ENCODE results near the gene KIR3DL1.
"Not testable (repeated sequence)": the region's sequence is repeated elsewhere in the genome, so short reads cannot be mapped to it uniquely, and the experiment has no call there.

KIR3DL1 gene

DNA sequence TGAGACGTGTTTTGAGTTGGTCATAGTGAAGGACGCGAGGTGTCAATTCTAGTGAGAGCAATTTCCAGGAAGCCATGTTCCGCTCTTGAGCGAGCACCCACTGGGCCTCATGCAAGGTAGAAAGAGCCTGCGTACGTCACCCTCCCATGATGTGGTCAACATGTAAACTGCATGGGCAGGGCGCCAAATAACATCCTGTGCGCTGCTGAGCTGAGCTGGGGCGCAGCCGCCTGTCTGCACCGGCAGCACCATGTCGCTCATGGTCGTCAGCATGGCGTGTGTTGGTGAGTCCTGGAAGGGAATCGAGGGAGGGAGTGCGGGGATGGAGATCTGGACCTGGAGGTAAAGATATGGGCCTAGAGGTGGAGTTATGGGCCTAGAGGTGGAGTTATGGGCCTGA is at the start of gene KIR3DL1:
Gene KIR3DL1, plus strand, starts transcription at position 218 of the 400 bp plus-strand sequence.
- DNase-seq = not testable (repeated sequence)

DNA sequence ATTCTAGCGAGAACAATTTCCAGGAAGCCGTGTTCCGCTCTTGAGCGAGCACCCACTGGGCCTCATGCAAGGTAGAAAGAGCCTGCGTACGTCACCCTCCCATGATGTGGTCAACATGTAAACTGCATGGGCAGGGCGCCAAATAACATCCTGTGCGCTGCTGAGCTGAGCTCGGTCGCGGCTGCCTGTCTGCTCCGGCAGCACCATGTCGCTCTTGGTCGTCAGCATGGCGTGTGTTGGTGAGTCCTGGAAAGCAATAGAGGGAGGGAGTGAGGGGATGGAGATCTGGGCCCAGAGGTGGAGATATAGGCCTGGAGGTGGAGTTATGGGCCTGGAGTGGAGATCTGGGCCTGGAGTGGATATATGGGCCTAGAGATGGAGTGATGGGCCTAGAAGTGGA is 46.6 kb upstream of the KIR3DL1 start, which contains the start of gene KIR2DL1:
Gene KIR2DL1, plus strand, starts transcription at position 148 of the 400 bp plus-strand sequence. Its CDS starts 58 bp downstream, at position 206.
- not testable (repeated sequence) for DNase-seq

DNA sequence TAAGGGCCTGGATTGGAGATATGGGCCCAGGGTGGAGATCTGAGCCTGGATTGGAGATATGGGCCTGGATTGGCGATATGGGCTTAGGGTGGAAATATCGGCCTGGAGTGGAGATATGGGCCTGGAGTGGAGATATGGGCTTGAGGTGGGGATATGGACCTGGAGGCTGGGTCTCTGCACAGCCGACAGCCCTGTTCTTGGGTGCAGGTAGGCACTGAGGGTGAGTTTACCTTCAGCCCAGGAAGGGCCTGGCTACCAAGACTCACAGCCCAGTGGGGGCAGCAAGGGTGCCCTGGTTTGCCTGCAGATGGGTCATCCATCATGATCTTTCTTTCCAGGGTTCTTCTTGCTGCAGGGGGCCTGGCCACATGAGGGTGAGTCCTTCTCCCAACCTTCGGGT is 45.8 kb upstream of the KIR3DL1 start:
- not testable (repeated sequence) for DNase-seq

DNA sequence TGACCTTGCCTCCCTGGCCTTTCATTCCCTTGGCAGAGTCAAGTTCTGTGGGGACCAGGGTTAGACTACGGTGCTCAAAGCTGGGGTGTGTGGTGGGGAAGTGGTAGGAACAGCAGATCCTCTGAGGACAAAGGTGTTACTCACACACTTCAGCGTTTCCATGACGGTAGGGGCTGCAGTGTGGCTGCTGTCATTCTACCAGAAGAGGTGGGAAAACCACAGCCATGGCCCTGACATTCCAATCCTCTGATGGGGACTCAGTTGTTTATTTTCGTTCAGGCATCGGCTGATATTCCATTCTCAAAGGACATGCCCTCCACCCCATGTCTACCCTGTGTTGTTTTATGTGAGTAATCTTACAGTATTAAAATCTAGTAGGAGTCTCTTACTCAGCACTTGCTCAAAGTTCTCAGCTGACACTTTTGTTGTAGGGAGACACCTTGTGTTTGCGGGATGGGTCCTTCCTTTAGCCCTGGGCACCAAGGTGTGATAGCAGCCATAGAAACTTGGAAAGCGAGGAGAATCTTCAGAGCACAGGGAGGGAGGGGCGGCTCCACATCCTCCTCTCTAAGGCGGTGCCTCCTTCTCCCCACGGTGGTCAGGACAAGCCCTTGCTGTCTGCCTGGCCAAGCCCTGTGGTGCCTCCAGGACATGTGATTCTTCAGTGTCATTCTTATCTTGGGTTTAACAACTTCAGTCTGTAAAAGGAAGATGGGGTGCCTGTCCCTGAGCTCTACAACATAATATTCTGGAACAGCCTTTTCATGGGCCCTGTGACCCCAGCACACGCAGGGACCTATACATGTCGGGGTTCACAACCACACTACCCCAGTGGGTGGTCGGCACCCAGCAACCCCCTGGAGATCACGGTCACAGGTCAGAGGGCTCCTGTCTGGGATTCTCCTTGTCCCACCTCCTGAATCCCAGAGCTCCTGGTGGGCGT is 45.0 kb upstream of the KIR3DL1 start:
- DNase-seq = not testable (repeated sequence)

DNA sequence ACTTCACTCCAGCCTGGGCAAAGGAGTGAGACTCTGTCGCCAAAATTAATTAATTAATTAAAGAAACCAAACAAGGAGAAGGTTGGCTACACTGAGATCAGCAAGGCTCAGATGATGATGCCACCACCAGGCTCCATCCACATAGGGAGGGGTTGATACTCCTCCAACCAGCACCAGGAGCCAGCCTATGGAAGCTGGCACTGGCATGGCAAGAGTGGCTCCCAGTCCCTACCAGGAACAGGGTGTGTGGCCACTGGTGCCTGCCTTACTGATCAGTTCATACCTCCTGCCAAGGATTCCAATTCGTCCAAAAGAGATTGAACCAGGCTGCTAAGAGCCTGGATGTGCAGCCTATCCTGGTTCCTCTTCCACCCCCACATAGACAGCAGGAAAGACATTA is 43.6 kb upstream of the KIR3DL1 start:
- DNase-seq = not testable (repeated sequence)

DNA sequence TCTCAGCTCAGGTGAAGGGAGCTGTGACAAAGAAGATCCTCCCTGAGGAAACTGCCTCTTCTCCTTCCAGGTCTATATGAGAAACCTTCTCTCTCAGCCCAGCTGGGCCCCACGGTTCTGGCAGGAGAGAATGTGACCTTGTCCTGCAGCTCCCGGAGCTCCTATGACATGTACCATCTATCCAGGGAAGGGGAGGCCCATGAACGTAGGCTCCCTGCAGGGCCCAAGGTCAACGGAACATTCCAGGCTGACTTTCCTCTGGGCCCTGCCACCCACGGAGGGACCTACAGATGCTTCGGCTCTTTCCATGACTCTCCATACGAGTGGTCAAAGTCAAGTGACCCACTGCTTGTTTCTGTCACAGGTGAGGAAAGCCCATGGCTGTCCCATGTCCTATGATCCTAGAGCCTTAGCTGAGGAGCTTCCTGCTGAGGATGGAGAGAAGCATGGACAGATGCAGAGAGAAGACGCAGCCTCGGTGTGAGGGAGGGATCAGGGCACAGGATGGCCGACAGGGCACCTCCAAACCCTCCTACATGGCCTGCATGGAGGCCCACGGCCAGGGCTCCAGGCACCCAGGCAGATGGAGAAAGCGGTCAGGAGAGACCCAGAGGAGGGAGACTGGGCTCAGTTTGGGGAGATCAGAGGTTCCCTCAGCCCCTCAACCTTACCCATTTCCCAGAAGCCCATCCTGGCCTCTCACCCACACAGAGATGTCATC is 41.0 kb upstream of the KIR3DL1 start:
- DNase-seq = not testable (repeated sequence)

DNA sequence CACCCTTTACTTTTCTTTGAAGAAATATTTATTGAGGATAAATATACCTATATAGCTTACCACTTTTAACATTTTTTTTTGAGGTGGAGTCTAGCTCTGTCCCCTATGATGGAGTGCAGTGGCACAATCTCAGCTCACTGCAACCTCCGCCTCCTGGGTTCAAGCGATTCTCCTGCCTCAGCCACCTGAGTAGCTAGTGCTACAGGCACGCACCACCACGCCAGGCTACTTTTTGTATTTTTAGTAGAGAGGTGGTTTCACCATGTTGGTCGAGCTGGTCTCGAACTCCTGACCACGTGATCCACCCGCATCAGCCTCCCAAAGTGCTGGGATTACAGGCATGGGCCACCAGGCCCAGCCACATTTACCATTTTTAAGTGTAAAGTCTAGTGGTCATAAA is 40.4 kb upstream of the KIR3DL1 start:
- DNase-seq = not testable (repeated sequence)

DNA sequence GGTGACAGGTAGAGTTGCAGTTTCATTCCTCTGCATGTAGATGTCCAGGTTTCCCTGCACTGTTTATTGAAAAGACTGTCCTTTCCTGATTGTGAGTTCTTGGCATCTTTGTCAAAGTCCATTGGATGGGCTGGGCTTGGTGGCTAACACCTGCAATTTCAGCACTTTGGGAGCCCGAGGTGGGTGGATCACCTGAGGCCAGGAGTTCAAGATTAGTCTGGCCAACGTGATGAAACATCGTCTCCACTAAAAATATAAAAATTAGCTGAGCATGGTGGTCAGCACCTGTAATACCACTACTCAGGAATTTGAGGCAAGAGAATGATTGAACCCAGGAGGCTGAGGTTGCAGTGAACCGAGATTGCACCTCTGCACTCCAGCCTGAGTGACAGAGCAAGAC is 38.4 kb upstream of the KIR3DL1 start:
- DNase-seq = not testable (repeated sequence)

GRCh38 chr19:54778896-54779295 is 37.4 kb upstream of the KIR3DL1 start:
- not testable (repeated sequence) for DNase-seq

- DNase-seq = not testable (repeated sequence)
These were observed 33.4 kb upstream of the KIR3DL1 start for GRCh38 chr19:54782916-54783315.

DNA sequence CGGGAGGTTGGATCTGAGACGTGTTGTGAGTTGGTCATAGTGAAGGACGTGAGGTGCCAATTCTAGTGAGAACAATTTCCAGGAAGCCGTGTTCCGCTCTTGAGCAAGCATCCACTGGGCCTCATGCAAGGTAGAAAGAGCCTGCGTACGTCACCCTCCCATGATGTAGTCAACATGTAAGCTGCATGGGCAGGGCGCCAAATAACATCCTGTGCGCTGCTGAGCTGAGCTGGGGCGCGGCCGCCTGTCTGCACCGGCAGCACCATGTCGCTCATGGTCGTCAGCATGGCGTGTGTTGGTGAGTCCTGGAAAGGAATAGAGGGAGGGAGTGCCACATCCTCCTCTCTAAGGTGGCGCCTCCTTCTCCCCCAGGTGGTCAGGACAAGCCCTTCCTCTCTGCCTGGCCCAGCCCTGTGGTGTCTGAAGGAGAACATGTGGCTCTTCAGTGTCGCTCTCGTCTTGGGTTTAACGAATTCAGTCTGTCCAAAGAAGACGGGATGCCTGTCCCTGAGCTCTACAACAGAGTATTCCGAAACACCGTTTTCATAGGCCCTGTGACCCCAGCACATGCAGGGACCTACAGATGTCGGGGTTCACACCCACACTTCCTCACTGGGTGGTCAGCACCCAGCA is 30.1 kb upstream of the KIR3DL1 start:
- not testable (repeated sequence) for DNase-seq

GRCh38 chr19:54788154-54788553 is 28.1 kb upstream of the KIR3DL1 start:
- not testable (repeated sequence) for DNase-seq

DNA sequence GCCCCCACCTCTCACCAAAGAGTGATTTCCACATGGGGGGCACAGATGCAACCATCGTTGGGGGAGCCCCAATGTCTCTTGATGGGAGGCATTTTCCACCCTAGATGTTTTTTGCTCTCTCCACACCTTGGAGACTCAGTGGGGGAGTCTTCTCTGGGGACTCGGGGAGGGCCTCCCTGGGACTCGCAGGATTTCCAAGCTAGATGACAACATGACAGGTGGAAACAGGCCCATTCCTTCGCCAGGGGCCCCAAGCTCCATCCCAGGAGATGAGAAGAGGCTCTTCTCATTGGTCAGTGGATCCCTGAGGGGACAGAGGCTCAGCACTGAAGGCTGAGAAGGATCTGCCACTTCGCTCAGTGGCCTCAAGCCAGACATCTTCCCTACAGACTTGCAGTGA is 25.6 kb upstream of the KIR3DL1 start:
- DNase-seq = no peak

DNA sequence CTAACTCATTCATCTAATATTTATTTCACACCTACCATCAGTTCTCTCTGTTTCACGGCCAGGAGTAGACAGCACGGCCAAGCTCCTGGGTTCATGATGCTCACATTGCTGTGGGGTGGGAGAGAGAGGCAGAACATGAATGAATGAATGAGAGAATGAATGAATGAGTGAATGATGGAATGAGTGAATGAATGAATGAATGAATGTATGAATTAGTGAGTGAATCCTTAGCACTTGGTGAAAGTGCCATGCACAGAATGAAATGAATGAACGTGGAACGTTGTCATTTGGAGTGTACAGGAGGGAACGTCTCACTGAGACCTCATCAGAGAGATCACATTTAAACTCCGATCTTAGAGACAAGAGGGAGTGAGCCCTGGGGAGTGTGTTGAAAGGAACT is 24.8 kb upstream of the KIR3DL1 start:
- DNase-seq = no peak

GRCh38 chr19:54792814-54793213 is 23.5 kb upstream of the KIR3DL1 start:
- no peak for DNase-seq

- no peak for DNase-seq
These were observed 20.5 kb upstream of the KIR3DL1 start for GRCh38 chr19:54795758-54796157.

GRCh38 chr19:54803410-54803809 is 12.9 kb upstream of the KIR3DL1 start, which contains the start of gene KIR2DL4:
Gene KIR2DL4 (plus strand): TSS chr19:54803610. CDS start chr19:54803652, 42 bp downstream.
- no peak for DNase-seq

- DNase-seq = no peak
These were observed 12.2 kb upstream of the KIR3DL1 start for GRCh38 chr19:54804101-54804500.

DNA sequence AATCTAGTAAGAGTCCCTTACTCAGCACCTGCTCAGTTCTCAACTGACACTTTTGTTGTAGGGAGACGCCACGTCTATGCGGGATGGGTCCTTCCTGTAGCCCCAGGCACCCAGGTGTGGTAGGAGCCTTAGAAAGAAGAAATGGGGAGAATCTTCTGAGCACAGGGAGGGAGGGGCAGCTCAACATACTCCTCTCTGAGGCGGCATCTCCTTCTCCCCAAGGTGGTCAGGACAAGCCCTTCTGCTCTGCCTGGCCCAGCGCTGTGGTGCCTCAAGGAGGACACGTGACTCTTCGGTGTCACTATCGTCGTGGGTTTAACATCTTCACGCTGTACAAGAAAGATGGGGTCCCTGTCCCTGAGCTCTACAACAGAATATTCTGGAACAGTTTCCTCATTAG is 11.7 kb upstream of the KIR3DL1 start:
- DNase-seq = no peak

- DNase-seq = no peak
These were observed 10.4 kb upstream of the KIR3DL1 start for GRCh38 chr19:54805665-54806515.

DNA sequence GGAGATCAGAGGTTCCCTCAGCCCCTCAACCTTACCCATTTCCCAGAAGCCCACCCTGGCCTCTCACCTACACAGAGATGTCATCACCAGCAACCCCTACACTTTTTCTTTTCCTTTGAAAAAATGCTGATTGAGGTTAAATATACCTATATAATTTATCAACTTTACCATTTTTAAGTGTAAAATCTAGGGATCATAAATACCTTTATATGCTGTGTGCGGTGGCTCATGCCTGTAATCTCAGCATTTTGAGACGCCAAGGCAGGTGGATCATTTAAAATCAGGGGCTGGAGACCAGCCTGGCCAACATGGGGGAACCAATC is 9.8 kb upstream of the KIR3DL1 start:
- DNase-seq = no peak

- DNase-seq = not testable (repeated sequence)
These were observed 1.7 kb upstream of the KIR3DL1 start for GRCh38 chr19:54814571-54814970.
